ENCODE results near the gene LCMT1. TPM values are rescaled to one million over a fixed set of nuclear protein-coding genes. Genes with fewer than 3 reads are reported as not detected.

LCMT1 gene
- total RNA-seq, 2 donors from 2014 or later = 66.9 to 68.6 TPM

- Mint-ChIP-seq H3K36me3 (ENCODE audit: low read depth) (no peaks in the 10 kb centered on the region), H3K4me1 (peaks cover 14% of the 10 kb centered on the region), H3K27ac (peak overlapping the region; percentile 97), H3K4me3 (peak overlapping the region; percentile 84), H3K27me3 (ENCODE audit: insufficient read depth) (peaks cover 2% of the 10 kb centered on the region), H3K9me3 (no peaks in the 10 kb centered on the region)
- Histone ChIP-seq H3K27me3 (ENCODE audit: control insufficient read depth, insufficient read depth, low read length, poor library complexity, severe bottlenecking) (peaks cover under 1% of the 10 kb centered on the region), H3K4me1 (ENCODE audit: control insufficient read depth, insufficient read depth, low read length) (peaks cover 4% of the 10 kb centered on the region), H3K9ac (ENCODE audit: extremely low read depth, low read length, poor library complexity, severe bottlenecking) (peak overlapping the region; percentile 81), H3K9me3 (ENCODE audit: control insufficient read depth, low read length) (no peaks in the 10 kb centered on the region), H3K36me3 (ENCODE audit: control insufficient read depth, insufficient read depth, low read length) (no peaks in the 10 kb centered on the region), H3K27ac (ENCODE audit: low read depth, low read length) (no peak overlapping the region), H3K4me3 (ENCODE audit: low read length) (peak overlapping the region; percentile 93)
- TF ChIP-seq, protein P1, sequence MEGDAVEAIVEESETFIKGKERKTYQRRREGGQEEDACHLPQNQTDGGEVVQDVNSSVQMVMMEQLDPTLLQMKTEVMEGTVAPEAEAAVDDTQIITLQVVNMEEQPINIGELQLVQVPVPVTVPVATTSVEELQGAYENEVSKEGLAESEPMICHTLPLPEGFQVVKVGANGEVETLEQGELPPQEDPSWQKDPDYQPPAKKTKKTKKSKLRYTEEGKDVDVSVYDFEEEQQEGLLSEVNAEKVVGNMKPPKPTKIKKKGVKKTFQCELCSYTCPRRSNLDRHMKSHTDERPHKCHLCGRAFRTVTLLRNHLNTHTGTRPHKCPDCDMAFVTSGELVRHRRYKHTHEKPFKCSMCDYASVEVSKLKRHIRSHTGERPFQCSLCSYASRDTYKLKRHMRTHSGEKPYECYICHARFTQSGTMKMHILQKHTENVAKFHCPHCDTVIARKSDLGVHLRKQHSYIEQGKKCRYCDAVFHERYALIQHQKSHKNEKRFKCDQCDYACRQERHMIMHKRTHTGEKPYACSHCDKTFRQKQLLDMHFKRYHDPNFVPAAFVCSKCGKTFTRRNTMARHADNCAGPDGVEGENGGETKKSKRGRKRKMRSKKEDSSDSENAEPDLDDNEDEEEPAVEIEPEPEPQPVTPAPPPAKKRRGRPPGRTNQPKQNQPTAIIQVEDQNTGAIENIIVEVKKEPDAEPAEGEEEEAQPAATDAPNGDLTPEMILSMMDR (conservative IDR thresholded peaks at IDR 0.05) = no peak
- no peak for DNase-seq
- 50 to 61% methylated on average over 5 to 7 of the region's 7 CpGs for WGBS, 2 experiments (ENCODE audit: insufficient coverage in 1 of 2, insufficient read length in 1 of 2)
Measured at GRCh38 chr16:25107466-25107792, 4.1 kb upstream of the LCMT1 start.

DNA sequence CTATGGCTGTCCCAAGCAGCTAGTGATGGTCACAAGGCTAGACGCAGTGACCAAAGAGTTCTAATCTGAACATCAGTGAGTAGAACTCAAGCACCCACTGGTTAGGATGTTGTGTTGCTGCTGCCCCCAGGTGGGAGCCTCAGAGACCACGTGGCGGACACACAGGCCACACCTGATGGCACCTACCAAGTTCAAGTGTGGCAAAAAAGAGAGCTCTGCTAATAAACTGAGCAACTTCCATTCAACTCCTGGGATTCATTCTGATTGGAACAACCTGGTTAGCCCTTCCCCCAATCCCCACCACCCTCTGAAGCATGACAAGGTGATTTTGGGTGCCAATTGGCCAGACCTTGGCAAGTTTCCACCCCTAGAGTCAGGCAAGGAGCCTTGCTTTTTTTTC, 3.5 kb upstream of the LCMT1 start:
- Histone ChIP-seq H3K27ac (ENCODE audit: low read depth, low read length) (no peak overlapping the region), H3K27me3 (ENCODE audit: control insufficient read depth, insufficient read depth, low read length, poor library complexity, severe bottlenecking) (no peaks in the 10 kb centered on the region), H3K4me3 (ENCODE audit: low read length) (no peak overlapping the region), H3K4me1 (ENCODE audit: control insufficient read depth, insufficient read depth, low read length) (peaks cover 4% of the 10 kb centered on the region), H3K9ac (ENCODE audit: extremely low read depth, low read length, poor library complexity, severe bottlenecking) (no peak overlapping the region), H3K36me3 (ENCODE audit: control insufficient read depth, insufficient read depth, low read length) (no peaks in the 10 kb centered on the region), H3K9me3 (ENCODE audit: control insufficient read depth, low read length) (no peaks in the 10 kb centered on the region)
- peak; percentile 73 for DNase-seq
- peak overlapping the region; percentile 84 for H3K4me3 Mint-ChIP-seq
- H3K27ac Mint-ChIP-seq = peak overlapping the region; percentile 97
- TF ChIP-seq, protein P1 (conservative IDR thresholded peaks at IDR 0.05) = peak; percentile 56
- H3K9me3 Mint-ChIP-seq = no peaks in the 10 kb centered on the region
- 52 to 53% methylated on average over 3 of the region's 3 CpGs for WGBS, 2 experiments (ENCODE audit: insufficient coverage in 1 of 2, insufficient read length in 1 of 2)
- H3K36me3 Mint-ChIP-seq (ENCODE audit: low read depth) = no peaks in the 10 kb centered on the region
- H3K4me1 Mint-ChIP-seq = peaks cover 15% of the 10 kb centered on the region
- peaks cover 2% of the 10 kb centered on the region for H3K27me3 Mint-ChIP-seq (ENCODE audit: insufficient read depth)

- H3K27ac Mint-ChIP-seq = no peak overlapping the region
- H3K9me3 Mint-ChIP-seq = no peaks in the 10 kb centered on the region
- peaks cover 3% of the 10 kb centered on the region for H3K36me3 Mint-ChIP-seq (ENCODE audit: low read depth)
- Histone ChIP-seq H3K27ac (ENCODE audit: low read depth, low read length) (no peak overlapping the region), H3K4me1 (ENCODE audit: control insufficient read depth, insufficient read depth, low read length) (peaks cover 4% of the 10 kb centered on the region), H3K9ac (ENCODE audit: extremely low read depth, low read length, poor library complexity, severe bottlenecking) (no peak overlapping the region), H3K27me3 (ENCODE audit: control insufficient read depth, insufficient read depth, low read length, poor library complexity, severe bottlenecking) (no peaks in the 10 kb centered on the region), H3K36me3 (ENCODE audit: control insufficient read depth, insufficient read depth, low read length) (no peaks in the 10 kb centered on the region), H3K9me3 (ENCODE audit: control insufficient read depth, low read length) (no peaks in the 10 kb centered on the region), H3K4me3 (ENCODE audit: low read length) (no peak overlapping the region)
- H3K4me3 Mint-ChIP-seq = no peak overlapping the region
- no peak for DNase-seq
- H3K4me1 Mint-ChIP-seq = peaks cover 21% of the 10 kb centered on the region
- TF ChIP-seq, protein P1 (conservative IDR thresholded peaks at IDR 0.05) = no peak
- no peaks in the 10 kb centered on the region for H3K27me3 Mint-ChIP-seq (ENCODE audit: insufficient read depth)
- WGBS, 2 experiments (ENCODE audit: insufficient coverage in 1 of 2, insufficient read length in 1 of 2) = 79 to 93% methylated on average over 3 to 4 of the region's 4 CpGs
Measured at GRCh38 chr16:25109643-25110042, 1.9 kb upstream of the LCMT1 start.
